HepG2 (cell line): ENCODE data around the gene TFEB.

Source experiments
- CEBPZ ChIP-seq: IDR thresholded peaks from 2 replicates; pipeline ENCODE4 v1.6.1; 2012; ENCODE audit warnings: low read length, improper control_type of control experiment
- CTCF ChIP-seq: sonication (generic); formaldehyde crosslinking; IDR thresholded peaks from 2 replicates; pipeline ENCODE4 v1.5.0; 2020; ENCODE audit warnings: mild to moderate bottlenecking, missing genetic modification reagents, moderate library complexity
- FOXP1 ChIP-seq, 2 experiments: fragments of 450-650 bp in 1 of 2; IDR thresholded peaks; 2 replicates each; pipeline ENCODE4 v1.6.1; 2017 to 2018; ENCODE audit warnings: antibody characterized with exemption in 1 of 2
- HDAC2 ChIP-seq: sonication (generic); formaldehyde crosslinking; IDR thresholded peaks from 2 replicates; pipeline ENCODE4 v1.4.0; 2020; ENCODE audit warnings: missing genetic modification reagents
- NAIF1 ChIP-seq: sonication (generic); formaldehyde crosslinking; IDR thresholded peaks from 2 replicates; pipeline ENCODE4 v1.5.0; 2020; ENCODE audit warnings: mild to moderate bottlenecking, missing genetic modification reagents, borderline replicate concordance
- NCOA2 ChIP-seq: sonication (generic); formaldehyde crosslinking; IDR thresholded peaks from 2 replicates; pipeline ENCODE4 v1.8.0; 2022; ENCODE audit warnings: inconsistent platforms
- POLR2A ChIP-seq, 2 experiments: IDR thresholded peaks; 2 replicates each; pipeline ENCODE4 v1.6.1; 2011; ENCODE audit warnings: low read depth in 2 of 2, low read length in 2 of 2, mild to moderate bottlenecking in 1 of 2, moderate library complexity in 1 of 2; ENCODE audit not compliant: insufficient read depth in 1 of 2
- REST ChIP-seq, 2 experiments: IDR thresholded peaks; 2 replicates each; pipeline ENCODE4 v1.6.1; 2011 to 2012; ENCODE audit warnings: low read length in 2 of 2, borderline replicate concordance in 1 of 2, low read depth in 1 of 2, mild to moderate bottlenecking in 1 of 2, moderate library complexity in 1 of 2
- SOX6 ChIP-seq, 2 experiments: fragments of 450-650 bp in 1 of 2; sonication (generic) in 1 of 2; formaldehyde crosslinking in 1 of 2; IDR thresholded peaks; 2 replicates each; pipeline versions ENCODE4 v1.4.0 to v1.6.1; 2017 to 2020; ENCODE audit warnings: antibody characterized with exemption in 1 of 2, mild to moderate bottlenecking in 1 of 2, missing genetic modification reagents in 1 of 2
- YY1 ChIP-seq: IDR thresholded peaks from 2 replicates; pipeline ENCODE4 v1.6.1; 2011; ENCODE audit warnings: low read length, low read depth, moderate library complexity, mild to moderate bottlenecking; ENCODE audit not compliant: insufficient read depth, insufficient replicate concordance
- ZFP36 ChIP-seq: fragments of 150-350 bp; IDR thresholded peaks from 2 replicates; pipeline ENCODE4 v1.6.1; 2018; ENCODE audit warnings: borderline replicate concordance, low read length, low read depth; ENCODE audit not compliant: partially characterized antibody
- ZNF224 ChIP-seq: sonication (generic); formaldehyde crosslinking; IDR thresholded peaks from 2 replicates; pipeline ENCODE4 v1.5.0; 2020; ENCODE audit warnings: mild to moderate bottlenecking, missing genetic modification reagents

GRCh38 chr6:41722969-41723529, 12.4 kb downstream of the TFEB start:
- TF ChIP-seq NAIF1 (CRISPR knock-in tag), result no peak
- TF ChIP-seq SOX6 (IDR thresholded peaks at IDR 0.05), result no peak
- TF ChIP-seq SOX6 (CRISPR knock-in tag; IDR thresholded peaks at IDR 0.05), result no peak
- TF ChIP-seq NCOA2 (CRISPR knock-in tag), result no peak
- TF ChIP-seq HDAC2 (CRISPR knock-in tag), result no peak
- TF ChIP-seq CEBPZ, result no peak
- TF ChIP-seq POLR2A (IDR thresholded peaks at IDR 0.05; ENCODE audit: insufficient read depth in 1 of 2, low read depth in 2 of 2, low read length in 2 of 2), result no peak
- TF ChIP-seq FOXP1 (IDR thresholded peaks at IDR 0.05), result no peak
- no peak for TF ChIP-seq FOXP1 (CRISPR knock-in tag; IDR thresholded peaks at IDR 0.05)
- TF ChIP-seq REST (IDR thresholded peaks at IDR 0.05; ENCODE audit: borderline replicate concordance in 1 of 2, low read depth in 1 of 2, low read length in 2 of 2), result no peak
- TF ChIP-seq ZNF224 (CRISPR knock-in tag), result no peak
- TF ChIP-seq CTCF, result no peak
- no peak for TF ChIP-seq YY1
- TF ChIP-seq ZFP36, result no peak
